Keratinocyte (primary cell): ENCODE data around the gene PARP3. TPM values are rescaled to one million over a fixed set of nuclear protein-coding genes. Genes with fewer than 3 reads are reported as not detected.

Source experiments
- DNase-seq: peaks from one replicate; pipeline ENCODE4 v3.0.0-alpha.2; 2011; ENCODE audit warnings: low read depth, missing footprints, low spot score
- FAIRE-seq: peaks from 2 replicates; lab custom pipeline; 2011; peaks lifted over from hg19 to GRCh38; lab: Jason Lieb, UNC
- H2AFZ ChIP-seq: 2 replicates; pipeline ENCODE4 v1.6.0; 2012; ENCODE audit warnings: low read length, control low read depth, inconsistent platforms; ENCODE audit not compliant: control insufficient read depth
- H3K27ac ChIP-seq: 2 replicates; pipeline ENCODE4 v1.5.1; 2011; ENCODE audit warnings: low read length; ENCODE audit not compliant: control insufficient read depth, insufficient read depth
- H3K27me3 ChIP-seq: 3 replicates; pipeline ENCODE4 v1.6.0; 2011; ENCODE audit warnings: low read length; ENCODE audit not compliant: control insufficient read depth, insufficient read depth; ENCODE audit errors: extremely low read depth
- H3K36me3 ChIP-seq, 2 experiments: 2 replicates in 1 of 2; 3 replicates in 1 of 2; pipeline ENCODE4 v1.5.1; 2011; ENCODE audit warnings: low read length in 2 of 2, mild to moderate bottlenecking in 1 of 2; ENCODE audit not compliant: control insufficient read depth in 2 of 2, insufficient read depth in 2 of 2; ENCODE audit errors: extremely low read depth in 1 of 2
- H3K4me1 ChIP-seq: 3 replicates; pipeline ENCODE4 v1.5.1; 2011; ENCODE audit warnings: low read length; ENCODE audit not compliant: control insufficient read depth, insufficient read depth; ENCODE audit errors: extremely low read depth
- H3K4me2 ChIP-seq: 3 replicates; pipeline ENCODE4 v1.6.0; 2011; ENCODE audit warnings: low read depth, low read length; ENCODE audit not compliant: control insufficient read depth, insufficient read depth; ENCODE audit errors: extremely low read depth
- H3K4me3 ChIP-seq, 3 experiments: fragments of 200-600 bp in 1 of 3; sonication (generic) in 1 of 3; 2 replicates in 2 of 3; 3 replicates in 1 of 3; pipeline ENCODE4 v1.5.1; 2011 to 2016; ENCODE audit warnings: low read length in 3 of 3, mild to moderate bottlenecking in 3 of 3, control low read depth in 2 of 3, inconsistent platforms in 1 of 3, low read depth in 1 of 3, mixed read lengths in 1 of 3, mixed run types in 1 of 3, moderate library complexity in 1 of 3; ENCODE audit not compliant: control insufficient read depth in 2 of 3, insufficient read depth in 2 of 3; ENCODE audit errors: extremely low read depth in 1 of 3
- H3K79me2 ChIP-seq: 2 replicates; pipeline ENCODE4 v1.6.0; 2012; ENCODE audit warnings: low read length; ENCODE audit not compliant: control insufficient read depth, insufficient read depth
- H3K9ac ChIP-seq: 3 replicates; pipeline ENCODE4 v1.6.0; 2011; ENCODE audit warnings: low read length; ENCODE audit not compliant: control insufficient read depth, insufficient read depth; ENCODE audit errors: extremely low read depth
- H3K9me1 ChIP-seq: 3 replicates; pipeline ENCODE4 v1.6.0; 2011; ENCODE audit warnings: low read length; ENCODE audit not compliant: control insufficient read depth, insufficient read depth; ENCODE audit errors: extremely low read depth
- H3K9me3 ChIP-seq: 2 replicates; pipeline ENCODE4 v1.5.1; 2012; ENCODE audit warnings: low read depth, low read length; ENCODE audit not compliant: control insufficient read depth
- H4K20me1 ChIP-seq: 3 replicates; pipeline ENCODE4 v1.6.0; 2011; ENCODE audit warnings: low read length; ENCODE audit not compliant: control insufficient read depth, insufficient read depth; ENCODE audit errors: extremely low read depth
- EZH2 ChIP-seq: IDR thresholded peaks from one replicate; pipeline ENCODE4 v1.6.1; 2012; ENCODE audit warnings: inconsistent platforms, mild to moderate bottlenecking, low read length, moderate library complexity
- dilution Hi-C: fragments of 300-500 bp; cut with MboI; formaldehyde crosslinking; loops from one replicate; pipeline ENCODE4 v1.7.0; 2020; ENCODE audit warnings: low sequenced_read_pairs; ENCODE audit not compliant: extremely low pct_ligation_motif_present
- polyA plus RNA-seq, 5 experiments: library from polyadenylated mRNA; depleted of rRNA in 3 of 5; stranded (reverse) in 3 of 5; stranded (forward) in 1 of 5; unstranded in 1 of 5; fragments of >200 nt; gene quantifications; 1 replicate in 1 of 5; 2 replicates in 3 of 5; 3 replicates in 1 of 5; pipeline versions ENCODE4 v1.2.1 to v1.2.3, GENCODE V29; 2011 to 2012; ENCODE audit warnings: missing spikeins in 2 of 5, low read depth in 1 of 5, low replicate concordance in 1 of 5
- TF ChIP-seq, protein P1 (sequence below), 3 experiments: IDR thresholded peaks in 1 of 3; conservative IDR thresholded peaks in 1 of 3; optimal IDR thresholded peaks in 1 of 3; 2 replicates in 2 of 3; 3 replicates in 1 of 3; pipeline versions ENCODE3 to v1.5.1; 2011; ENCODE audit warnings: low read length in 3 of 3, mild to moderate bottlenecking in 3 of 3, moderate library complexity in 2 of 3, control low read depth in 1 of 3, inconsistent platforms in 1 of 3; ENCODE audit not compliant: insufficient read depth in 2 of 3; ENCODE audit errors: extremely low read depth in 1 of 3

PARP3 gene
- polyA plus RNA-seq, 1 donor (not counting 4 experiments of a cell fraction or from before 2014, with no cell fraction given): 6.4 TPM

DNA sequence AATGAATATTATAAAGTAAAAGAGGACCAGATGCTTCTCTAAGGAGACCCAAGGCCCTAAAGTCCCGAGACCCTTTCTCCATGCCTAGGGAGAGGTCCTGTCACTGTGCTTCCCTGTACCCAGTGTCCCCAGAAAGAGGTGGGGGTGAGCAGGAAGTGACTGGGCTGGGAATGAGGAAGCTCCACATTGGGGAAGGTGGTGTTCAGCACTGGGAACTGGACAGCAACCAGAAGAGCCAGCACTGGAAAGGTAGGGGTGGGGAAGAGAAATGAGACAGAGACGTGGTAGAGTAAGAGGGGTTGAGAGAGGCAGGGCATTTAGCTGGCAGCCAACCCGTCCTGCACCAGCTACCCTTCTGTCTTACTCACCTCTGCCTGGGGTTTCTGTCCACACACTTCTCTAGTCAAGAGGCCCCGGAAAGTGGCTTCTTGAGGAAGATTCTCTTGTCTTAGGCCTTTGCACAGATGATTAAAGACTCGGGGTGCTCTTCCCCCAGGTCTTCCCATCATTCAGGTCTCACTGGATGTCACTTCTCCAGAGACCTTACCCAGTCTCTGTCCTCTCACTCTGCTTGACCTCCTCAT, 12.7 kb upstream of the PARP3 start:
- Histone ChIP-seq H3K4me3 (no peak overlapping the region), H3K36me3 (peaks cover 9 to 17% of the 10 kb centered on the region in 2 experiments), H3K9me3 (no peaks in the 10 kb centered on the region), H3K9me1 (no peaks in the 10 kb centered on the region), H3K9ac (no peak overlapping the region), H2AFZ (no peak overlapping the region), H3K79me2 (no peaks in the 10 kb centered on the region), H3K27me3 (no peaks in the 10 kb centered on the region), H4K20me1 (peaks cover 4% of the 10 kb centered on the region), H3K4me2 (no peak overlapping the region), H3K4me1 (no peaks in the 10 kb centered on the region), H3K27ac (no peak overlapping the region)
- TF ChIP-seq EZH2: no peak
- TF ChIP-seq, protein P1, sequence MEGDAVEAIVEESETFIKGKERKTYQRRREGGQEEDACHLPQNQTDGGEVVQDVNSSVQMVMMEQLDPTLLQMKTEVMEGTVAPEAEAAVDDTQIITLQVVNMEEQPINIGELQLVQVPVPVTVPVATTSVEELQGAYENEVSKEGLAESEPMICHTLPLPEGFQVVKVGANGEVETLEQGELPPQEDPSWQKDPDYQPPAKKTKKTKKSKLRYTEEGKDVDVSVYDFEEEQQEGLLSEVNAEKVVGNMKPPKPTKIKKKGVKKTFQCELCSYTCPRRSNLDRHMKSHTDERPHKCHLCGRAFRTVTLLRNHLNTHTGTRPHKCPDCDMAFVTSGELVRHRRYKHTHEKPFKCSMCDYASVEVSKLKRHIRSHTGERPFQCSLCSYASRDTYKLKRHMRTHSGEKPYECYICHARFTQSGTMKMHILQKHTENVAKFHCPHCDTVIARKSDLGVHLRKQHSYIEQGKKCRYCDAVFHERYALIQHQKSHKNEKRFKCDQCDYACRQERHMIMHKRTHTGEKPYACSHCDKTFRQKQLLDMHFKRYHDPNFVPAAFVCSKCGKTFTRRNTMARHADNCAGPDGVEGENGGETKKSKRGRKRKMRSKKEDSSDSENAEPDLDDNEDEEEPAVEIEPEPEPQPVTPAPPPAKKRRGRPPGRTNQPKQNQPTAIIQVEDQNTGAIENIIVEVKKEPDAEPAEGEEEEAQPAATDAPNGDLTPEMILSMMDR (optimal IDR thresholded peaks at IDR 0.05 in 1 of 3, IDR thresholded peaks at IDR 0.05 in 1 of 3, conservative IDR thresholded peaks at IDR 0.05 in 1 of 3; ENCODE audit: extremely low read depth in 1 of 3, insufficient read depth in 2 of 3, low read length in 3 of 3): no peak
- FAIRE-seq (no peak), DNase-seq (no peak)
- dilution Hi-C loops: no loop called here

DNA sequence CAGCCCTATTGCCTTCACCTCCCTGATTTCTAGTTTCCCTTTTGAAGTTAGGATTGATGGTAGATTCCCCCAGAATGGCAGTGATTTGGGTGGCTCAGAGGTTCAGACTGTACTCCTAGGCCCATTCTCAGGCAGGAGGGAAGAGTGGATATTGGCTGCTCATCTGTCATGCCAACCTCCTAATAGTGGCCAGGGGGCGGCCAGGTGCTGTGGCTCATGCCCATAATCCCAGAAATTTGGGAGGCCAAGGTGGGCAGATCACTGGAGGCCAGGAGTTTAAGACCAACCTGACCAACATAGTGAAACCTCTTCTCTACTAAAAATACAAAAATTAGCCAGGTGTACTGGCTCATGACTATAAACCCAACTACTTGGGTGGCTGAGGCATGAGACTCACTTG, 11.7 kb upstream of the PARP3 start:
- H4K20me1 ChIP-seq: peaks cover 4% of the 10 kb centered on the region
- dilution Hi-C loops: no loop called here
- FAIRE-seq: no peak

More for the DNA sequence above, 11.7 kb upstream of the PARP3 start:
- TF ChIP-seq, protein P1 (optimal IDR thresholded peaks at IDR 0.05 in 1 of 3, IDR thresholded peaks at IDR 0.05 in 1 of 3, conservative IDR thresholded peaks at IDR 0.05 in 1 of 3; ENCODE audit: extremely low read depth in 1 of 3, insufficient read depth in 2 of 3, low read length in 3 of 3): no peak
- TF ChIP-seq EZH2: no peak
- Histone ChIP-seq H3K9me1 (no peaks in the 10 kb centered on the region), H3K79me2 (no peaks in the 10 kb centered on the region), H2AFZ (no peak overlapping the region), H3K4me2 (no peak overlapping the region), H3K4me3 (no peak overlapping the region), H3K4me1 (no peaks in the 10 kb centered on the region), H3K9me3 (no peaks in the 10 kb centered on the region), H3K36me3 (peaks cover 14 to 19% of the 10 kb centered on the region in 2 experiments), H3K27ac (no peak overlapping the region), H3K9ac (no peak overlapping the region), H3K27me3 (no peaks in the 10 kb centered on the region)
- no peak for DNase-seq
